A549 (cell line): ENCODE data around the gene CA7. TPM values are rescaled to one million over a fixed set of nuclear protein-coding genes. Genes with fewer than 3 reads are reported as not detected.

ENCODE experiments used
- ATAC-seq, 2 experiments: fragments of 200-7000 bp in 1 of 2; fragments of >200 bp in 1 of 2; cut with Nextera tagmentation in 1 of 2; cut with Tn5 transposase in 1 of 2; 3 replicates each; pipeline versions ENCODE4 v1.8.0 to v1.9.1; 2018 to 2020; ENCODE audit warnings: mild to moderate bottlenecking in 1 of 2, moderate library complexity in 1 of 2
- CTCF ChIA-PET: fragments of 300-600 bp; sonication (Branson Sonifier 250); formaldehyde crosslinking; extraction: SDS; loops from one replicate; lab custom pipeline; 2021; ENCODE audit warnings: antibody characterized with exemption, inconsistent platforms; lab: Yijun Ruan, JAX
- POLR2A ChIA-PET: fragments of 350-600 bp; formaldehyde crosslinking; extraction: SDS; loops from one replicate; lab custom pipeline; 2021; ENCODE audit warnings: antibody characterized with exemption, inconsistent platforms; lab: Yijun Ruan, JAX
- DNase-seq, 2 experiments: peaks; one replicate each; pipeline versions ENCODE4 v3.0.0 to v3.0.0-alpha.2; 2011 to 2016; ENCODE audit warnings: low read depth in 1 of 2, low spot score in 1 of 2
- FAIRE-seq: peaks from 2 replicates; lab custom pipeline; 2011; peaks lifted over from hg19 to GRCh38; lab: Jason Lieb, UNC
- H3K27ac ChIP-seq, 2 experiments: fragments of >200 bp; sonication (Bioruptor Twin); formaldehyde crosslinking; 3 replicates each; pipeline ENCODE4 v1.5.1; 2016 to 2017
- H3K4me1 ChIP-seq: fragments of >200 bp; sonication (Bioruptor Twin); formaldehyde crosslinking; 3 replicates; pipeline ENCODE4 v1.6.1; 2016
- H3K4me2 ChIP-seq: fragments of >200 bp; sonication (Bioruptor Twin); formaldehyde crosslinking; 3 replicates; pipeline ENCODE4 v1.6.1; 2016
- H3K4me3 ChIP-seq: fragments of >200 bp; sonication (Bioruptor Twin); formaldehyde crosslinking; 3 replicates; pipeline ENCODE4 v1.5.1; 2016
- H3K9me3 ChIP-seq: fragments of >200 bp; sonication (Bioruptor Twin); formaldehyde crosslinking; 3 replicates; pipeline ENCODE4 v1.6.1; 2016
- ATOH8 ChIP-seq: fragments of 250-450 bp; sonication (Bioruptor Pico); IDR thresholded peaks from 2 replicates; pipeline ENCODE4 v1.5.0; 2020; ENCODE audit warnings: low read depth, mild to moderate bottlenecking, moderate library complexity
- CBX8 ChIP-seq: fragments of 200-600 bp; sonication (generic); IDR thresholded peaks from 2 replicates; pipeline ENCODE4 v1.6.1; 2016
- CEBPB ChIP-seq, 2 experiments: fragments of >200 bp in 1 of 2; sonication (Bioruptor Twin) in 1 of 2; formaldehyde crosslinking in 1 of 2; IDR thresholded peaks; 2 replicates each; pipeline ENCODE4 v1.6.1; 2012 to 2016
- CHD2 ChIP-seq: fragments of 150-350 bp; IDR thresholded peaks from 2 replicates; pipeline ENCODE4 v1.6.1; 2014; ENCODE audit warnings: low read length; ENCODE audit not compliant: partially characterized antibody
- CTCF ChIP-seq: fragments of >200 bp; sonication (Bioruptor Twin); formaldehyde crosslinking; IDR thresholded peaks from 3 replicates; pipeline ENCODE4 v1.5.1; 2016
- FOSB ChIP-seq: fragments of 250-450 bp; sonication (Bioruptor Pico); IDR thresholded peaks from 2 replicates; pipeline ENCODE4 v1.5.0; 2020; ENCODE audit warnings: mild to moderate bottlenecking, moderate library complexity
- FOSL2 ChIP-seq, 2 experiments: fragments of 450-650 bp in 1 of 2; fragments of >200 bp in 1 of 2; sonication (Bioruptor Twin) in 1 of 2; formaldehyde crosslinking; IDR thresholded peaks; 2 replicates each; pipeline versions ENCODE4 v1.5.0 to v1.6.1; 2016 to 2020; ENCODE audit warnings: mild to moderate bottlenecking in 1 of 2, moderate library complexity in 1 of 2
- HOXA7 ChIP-seq: fragments of 250-450 bp; sonication (Bioruptor Pico); IDR thresholded peaks from 2 replicates; pipeline ENCODE4 v1.5.0; 2020; ENCODE audit warnings: mild to moderate bottlenecking, moderate library complexity
- HOXB5 ChIP-seq: fragments of 250-450 bp; sonication (Bioruptor Pico); IDR thresholded peaks from 2 replicates; pipeline ENCODE4 v1.5.0; 2020; ENCODE audit warnings: mild to moderate bottlenecking, moderate library complexity
- JUNB ChIP-seq: fragments of >200 bp; sonication (Bioruptor Twin); formaldehyde crosslinking; IDR thresholded peaks from 2 replicates; pipeline ENCODE4 v1.6.1; 2016
- KDM1A ChIP-seq: fragments of 200-600 bp; sonication (generic); IDR thresholded peaks from 2 replicates; pipeline ENCODE4 v1.6.1; 2016; ENCODE audit warnings: low read depth, mild to moderate bottlenecking
- MAX ChIP-seq: IDR thresholded peaks from 2 replicates; pipeline ENCODE4 v1.6.1; 2012
- NR3C1 ChIP-seq: fragments of >200 bp; sonication (Bioruptor Twin); formaldehyde crosslinking; IDR thresholded peaks from 3 replicates; pipeline ENCODE4 v1.6.1; 2017
- PHF8 ChIP-seq: fragments of 200-600 bp; sonication (generic); IDR thresholded peaks from 2 replicates; pipeline ENCODE4 v1.6.1; 2016; ENCODE audit warnings: low read depth, mild to moderate bottlenecking, antibody characterized with exemption, moderate library complexity, borderline replicate concordance
- RARB ChIP-seq: fragments of 250-450 bp; sonication (Bioruptor Pico); IDR thresholded peaks from 2 replicates; pipeline ENCODE4 v1.8.0; 2021; ENCODE audit warnings: mild to moderate bottlenecking, moderate library complexity
- RCOR1 ChIP-seq: fragments of 150-350 bp; IDR thresholded peaks from 2 replicates; pipeline ENCODE4 v1.6.1; 2014; ENCODE audit warnings: antibody characterized with exemption, low read length, low read depth
- SMC3 ChIP-seq: fragments of >200 bp; sonication (Bioruptor Twin); formaldehyde crosslinking; IDR thresholded peaks from 3 replicates; pipeline ENCODE4 v1.6.1; 2018; ENCODE audit warnings: inconsistent platforms
- TP53 ChIP-seq: fragments of 250-450 bp; sonication (Bioruptor Pico); IDR thresholded peaks from 2 replicates; pipeline ENCODE4 v1.5.0; 2021; ENCODE audit warnings: mild to moderate bottlenecking, moderate library complexity
- ZSCAN20 ChIP-seq: fragments of 250-450 bp; sonication (Bioruptor Pico); IDR thresholded peaks from 2 replicates; pipeline ENCODE4 v1.8.0; 2022; ENCODE audit warnings: mild to moderate bottlenecking, moderate library complexity
- WGBS: methylation state at CpG from one replicate; pipeline ENCODE4 v1.1.6; 2017; ENCODE audit errors: missing lambda C conversion rate; 5-methylcytosine and 5-hydroxymethylcytosine counted together
- polyA minus RNA-seq: library from RNA; depleted of rRNA, polyadenylated mRNA; stranded (reverse); fragments of >200 nt; gene quantifications from 2 replicates; pipeline ENCODE4 v1.2.3, GENCODE V29; 2011; rRNA and poly(A)+ RNA removed
- polyA plus RNA-seq, 4 experiments: library from polyadenylated mRNA; depleted of rRNA in 3 of 4; stranded (reverse); fragments of >200 nt; fragmentation: RNase III in 1 of 4; extraction: RNeasy Plus Mini Kit Qiagen cat#74134 plus additional on column Dnase treatment in 1 of 4; gene quantifications; 2 replicates in 3 of 4; 3 replicates in 1 of 4; pipeline ENCODE4 v1.2.3, GENCODE V29; 2011 to 2017

The CA7 gene
- not detected in 2 replicates for polyA plus RNA-seq (2011; rRNA removed)
- polyA plus RNA-seq (2012; cell fraction: cytosol; rRNA removed), result 0.03 TPM in 1 of 2 replicates, not detected in the other
- polyA plus RNA-seq (2012; cell fraction: nucleus; rRNA removed), result not detected in 2 replicates
- polyA plus RNA-seq (2017; fragmentation: RNase III; extraction: RNeasy Plus Mini Kit Qiagen cat#74134 plus additional on column Dnase treatment), result not detected in 3 replicates
- polyA minus RNA-seq, result not detected in 2 replicates

GRCh38 chr16:66844342-66845079 is at the start of gene CA7:
CA7 (plus strand) TSS chr16:66844414; CDS start chr16:66844488, 74 bp downstream.
- POLR2A ChIA-PET, result no interaction called here
- CTCF ChIA-PET, result interaction anchor here (0.9 to 7.0 kb wide), 6 partner anchors 13 to 236 kb away, joined by 3 to 65 read pairs (median 13); partner anchors contain the start of gene NAE1

GRCh38 chr16:66798161-66798560 is 46.1 kb upstream of the CA7 start:
- ATAC-seq, result no peak
- H3K4me2 ChIP-seq, result no peak overlapping the region
- TF ChIP-seq ATOH8 (CRISPR knock-in tag), result no peak
- no peak for TF ChIP-seq FOSL2 (IDR thresholded peaks at IDR 0.05)
- peak; percentile 16; the same call in 1 of the 2 replicates for TF ChIP-seq FOSL2 (CRISPR knock-in tag; IDR thresholded peaks at IDR 0.05)
- TF ChIP-seq HOXB5 (CRISPR knock-in tag), result no peak
- no peak for TF ChIP-seq CEBPB (IDR thresholded peaks at IDR 0.05)
- no peak for TF ChIP-seq CTCF
- H3K4me3 ChIP-seq, result no peak overlapping the region
- CTCF ChIA-PET, result interaction anchor here (1.0 to 2.0 kb wide), 3 partner anchors 16 to 71 kb away, joined by 3 to 7 read pairs (median 4); no protein-coding TSS in a partner anchor
- 80% methylated on average over 2 of the region's 2 CpGs for WGBS
- H3K9me3 ChIP-seq, result no peaks in the 10 kb centered on the region
- H3K27ac ChIP-seq, result no peak overlapping the region
- POLR2A ChIA-PET, result no interaction called here
- no peak for DNase-seq
- FAIRE-seq, result no peak
- H3K4me1 ChIP-seq, result no peaks in the 10 kb centered on the region

More at GRCh38 chr16:66844342-66845079, at the start of gene CA7:
- FAIRE-seq (no peak), ATAC-seq (peak in 1 of 2 experiments; percentile 20; a peak in 2 of 6 replicates), DNase-seq (no peak)
- TF ChIP-seq ZSCAN20 (no peak), FOSB (no peak), TP53 (CRISPR knock-in tag) (no peak), NR3C1 (no peak), SMC3 (no peak), CBX8 (no peak), CHD2 (no peak), MAX (no peak), PHF8 (no peak), HOXA7 (CRISPR knock-in tag) (no peak), JUNB (no peak), RCOR1 (no peak), RARB (CRISPR knock-in tag) (no peak), ATOH8 (CRISPR knock-in tag) (no peak), KDM1A (no peak)
- H3K4me3 ChIP-seq, result peak within 1 kb of the TSS; percentile 37
- peaks cover 3% of the 10 kb centered on the region; the same call in 1 of the 3 replicates for H3K4me1 ChIP-seq
- peak within 1 kb of the TSS in 1 of 2 experiments; percentile 49; a peak in 3 of 6 replicates for H3K27ac ChIP-seq
- no peaks in the 10 kb centered on the region for H3K9me3 ChIP-seq
- H3K4me2 ChIP-seq, result peak within 1 kb of the TSS; percentile 90
- WGBS, result 49% methylated on average over 23 of the region's 79 CpGs
